Muscle layer of duodenum (tissue), 2 donors: ENCODE results near the gene ATP2A1.
A peak's percentile ranks its signal among the peaks of the same experiment; 100 is the strongest.
"Not testable (repeated sequence)": the region's sequence is repeated elsewhere in the genome, so short reads cannot be mapped to it uniquely, and the experiment has no call there.

Experiments
- H3K27ac ChIP-seq: one replicate; pipeline ENCODE4 v1.7.0; 2013; ENCODE audit warnings: mild to moderate bottlenecking, low read length
- H3K27me3 ChIP-seq: one replicate; pipeline ENCODE4 v1.7.0; 2013; ENCODE audit warnings: low read depth, mild to moderate bottlenecking, control low read depth, low read length
- H3K36me3 ChIP-seq, 2 donors: one replicate each; pipeline ENCODE4 v1.7.0; 2013; ENCODE audit warnings: low read length in 2 of 2, control low read depth in 1 of 2, mild to moderate bottlenecking in 1 of 2; ENCODE audit not compliant: insufficient read depth in 2 of 2, control insufficient read depth in 1 of 2
- H3K4me1 ChIP-seq, 2 donors: one replicate each; pipeline ENCODE4 v1.7.0; 2013; ENCODE audit warnings: low read length in 2 of 2, mild to moderate bottlenecking in 2 of 2, control low read depth in 1 of 2, moderate library complexity in 1 of 2; ENCODE audit not compliant: insufficient read depth in 2 of 2, control insufficient read depth in 1 of 2
- H3K4me3 ChIP-seq, 2 donors: one replicate each; pipeline ENCODE4 v1.7.0; 2013; ENCODE audit warnings: low read length in 2 of 2, low read depth in 1 of 2, mild to moderate bottlenecking in 1 of 2
- H3K9me3 ChIP-seq, 2 donors: one replicate each; pipeline ENCODE4 v1.7.0; 2013; ENCODE audit warnings: low read length in 2 of 2, control low read depth in 1 of 2, mild to moderate bottlenecking in 1 of 2; ENCODE audit not compliant: control insufficient read depth in 1 of 2
- donor health status: healthy.

Gene ATP2A1

GRCh38 chr16:28865001-28865688 lies 13.1 kb upstream of the ATP2A1 start:
- H3K4me1 ChIP-seq, result peaks cover 6 to 23% of the 10 kb centered on the region in 2 donors
- H3K4me3 ChIP-seq, result peak overlapping the region; percentile 82 to 83
- H3K27me3 ChIP-seq, result no peaks in the 10 kb centered on the region
- no peaks in the 10 kb centered on the region for H3K9me3 ChIP-seq
- H3K27ac ChIP-seq, result peak overlapping the region; percentile 67
- H3K36me3 ChIP-seq, result peaks cover 23 to 37% of the 10 kb centered on the region in 2 donors

- H3K4me1 ChIP-seq, result peaks cover 6 to 23% of the 10 kb centered on the region in 2 donors
- H3K27me3 ChIP-seq, result no peaks in the 10 kb centered on the region
- no peaks in the 10 kb centered on the region for H3K9me3 ChIP-seq
- peaks cover 26 to 43% of the 10 kb centered on the region in 2 donors for H3K36me3 ChIP-seq
- no peak overlapping the region for H3K4me3 ChIP-seq
- no peak overlapping the region for H3K27ac ChIP-seq
These were observed 12.4 kb upstream of the ATP2A1 start for GRCh38 chr16:28865722-28866453.

- Histone ChIP-seq H3K4me3 (no peak overlapping the region), H3K9me3 (no peaks in the 10 kb centered on the region), H3K36me3 (peaks cover 28 to 49% of the 10 kb centered on the region in 2 donors), H3K27me3 (no peaks in the 10 kb centered on the region), H3K27ac (no peak overlapping the region), H3K4me1 (peaks cover 6 to 23% of the 10 kb centered on the region in 2 donors)
These were observed 11.9 kb upstream of the ATP2A1 start for GRCh38 chr16:28866454-28866804.

- Histone ChIP-seq H3K9me3 (no peaks in the 10 kb centered on the region), H3K4me1 (peaks cover 6 to 23% of the 10 kb centered on the region in 2 donors), H3K27me3 (no peaks in the 10 kb centered on the region), H3K36me3 (peaks cover 29 to 57% of the 10 kb centered on the region in 2 donors), H3K4me3 (no peak overlapping the region), H3K27ac (no peak overlapping the region)
These were observed 11.0 kb upstream of the ATP2A1 start for GRCh38 chr16:28867241-28867640.

GRCh38 chr16:28867646-28868045 lies 10.6 kb upstream of the ATP2A1 start:
- peaks cover 29 to 61% of the 10 kb centered on the region in 2 donors for H3K36me3 ChIP-seq
- H3K27ac ChIP-seq, H3K27me3 ChIP-seq, H3K9me3 ChIP-seq, H3K4me3 ChIP-seq: not testable (repeated sequence)
- peaks cover 6 to 21% of the 10 kb centered on the region in 2 donors for H3K4me1 ChIP-seq

- Histone ChIP-seq H3K27me3 (no peaks in the 10 kb centered on the region), H3K4me3 (no peak overlapping the region), H3K4me1 (peaks cover 6 to 18% of the 10 kb centered on the region in 2 donors), H3K27ac (no peak overlapping the region), H3K9me3 (no peaks in the 10 kb centered on the region), H3K36me3 (peaks cover 29 to 73% of the 10 kb centered on the region in 2 donors)
These were observed 9.1 kb upstream of the ATP2A1 start for GRCh38 chr16:28869201-28869600.

GRCh38 chr16:28872952-28873351 lies 5.3 kb upstream of the ATP2A1 start:
- Histone ChIP-seq H3K4me3 (no peak overlapping the region), H3K27ac (no peak overlapping the region), H3K9me3 (no peaks in the 10 kb centered on the region), H3K4me1 (no peaks in the 10 kb centered on the region), H3K36me3 (peaks cover 21 to 60% of the 10 kb centered on the region in 2 donors), H3K27me3 (no peaks in the 10 kb centered on the region)

- Histone ChIP-seq H3K9me3 (no peaks in the 10 kb centered on the region), H3K4me3 (no peak overlapping the region), H3K36me3 (peaks cover 21 to 58% of the 10 kb centered on the region in 2 donors), H3K27me3 (no peaks in the 10 kb centered on the region), H3K4me1 (no peaks in the 10 kb centered on the region), H3K27ac (no peak overlapping the region)
These were observed 4.6 kb upstream of the ATP2A1 start for GRCh38 chr16:28873543-28874201.

- no peaks in the 10 kb centered on the region for H3K27me3 ChIP-seq
- no peak overlapping the region for H3K4me3 ChIP-seq
- H3K4me1 ChIP-seq, result peaks cover 0 to 4% of the 10 kb centered on the region in 2 donors
- no peak overlapping the region for H3K27ac ChIP-seq
- H3K9me3 ChIP-seq, result no peaks in the 10 kb centered on the region
- peaks cover 13 to 51% of the 10 kb centered on the region in 2 donors for H3K36me3 ChIP-seq
These were observed 3.9 kb upstream of the ATP2A1 start for GRCh38 chr16:28874406-28874805.

- Histone ChIP-seq H3K36me3 (peaks cover 4 to 42% of the 10 kb centered on the region in 2 donors), H3K4me3 (no peak overlapping the region), H3K4me1 (peaks cover 0 to 10% of the 10 kb centered on the region in 2 donors), H3K27me3 (no peaks in the 10 kb centered on the region), H3K9me3 (no peaks in the 10 kb centered on the region), H3K27ac (no peak overlapping the region)
These were observed 2.9 kb upstream of the ATP2A1 start for GRCh38 chr16:28875134-28876018.
